Astrocyte (in vitro differentiated cells and primary cell): Measurements from ENCODE around the gene CNPY4. TPM values are rescaled to one million over a fixed set of nuclear protein-coding genes. Genes with fewer than 3 reads are reported as not detected.

Source experiments
- DNase-seq: peaks from one replicate; pipeline ENCODE4 v3.0.0-alpha.2; 2010; ENCODE audit warnings: low read depth
- FAIRE-seq: peaks from 2 replicates; lab custom pipeline; 2011; peaks lifted over from hg19 to GRCh38; lab: Jason Lieb, UNC
- H2AFZ ChIP-seq: 2 replicates; pipeline ENCODE4 v1.6.0; 2012; ENCODE audit warnings: low read depth, low read length, inconsistent platforms
- H3K27ac ChIP-seq: 2 replicates; pipeline ENCODE4 v1.5.1; 2011; ENCODE audit warnings: low read depth, low read length, inconsistent platforms
- H3K27me3 ChIP-seq: 2 replicates; pipeline ENCODE4 v1.6.0; 2011; ENCODE audit warnings: low read length, inconsistent platforms; ENCODE audit not compliant: insufficient read depth
- H3K36me3 ChIP-seq: 2 replicates; pipeline ENCODE4 v1.5.1; 2011; ENCODE audit warnings: low read length, inconsistent platforms; ENCODE audit not compliant: insufficient read depth
- H3K4me1 ChIP-seq: 2 replicates; pipeline ENCODE4 v1.5.1; 2011; ENCODE audit warnings: low read length, inconsistent platforms; ENCODE audit not compliant: insufficient read depth
- H3K4me2 ChIP-seq: 2 replicates; pipeline ENCODE4 v1.6.0; 2012; ENCODE audit warnings: low read length, inconsistent platforms
- H3K4me3 ChIP-seq: 2 replicates; pipeline ENCODE4 v1.5.1; 2011; ENCODE audit warnings: low read depth, mild to moderate bottlenecking, low read length, inconsistent platforms; ENCODE audit not compliant: insufficient read depth
- H3K79me2 ChIP-seq: 2 replicates; pipeline ENCODE4 v1.6.0; 2012; ENCODE audit warnings: mild to moderate bottlenecking, low read length, inconsistent platforms; ENCODE audit not compliant: insufficient read depth
- H3K9ac ChIP-seq: 2 replicates; pipeline ENCODE4 v1.6.0; 2012; ENCODE audit warnings: mild to moderate bottlenecking, low read length, inconsistent platforms
- H3K9me3 ChIP-seq: 2 replicates; pipeline ENCODE4 v1.5.1; 2012; ENCODE audit warnings: low read depth, mild to moderate bottlenecking, low read length, inconsistent platforms; ENCODE audit not compliant: insufficient read depth
- H4K20me1 ChIP-seq: 2 replicates; pipeline ENCODE4 v1.6.0; 2012; ENCODE audit warnings: low read length, inconsistent platforms; ENCODE audit not compliant: insufficient read depth
- H3K27ac Mint-ChIP-seq: one replicate; pipeline ENCODE4 v1.8.0; 2021; ENCODE audit warnings: mild to moderate bottlenecking, mixed read lengths; ENCODE audit not compliant: unreplicated experiment
- H3K27me3 Mint-ChIP-seq: one replicate; pipeline ENCODE4 v1.8.0; 2021; ENCODE audit warnings: low read depth, mixed read lengths; ENCODE audit not compliant: unreplicated experiment
- H3K36me3 Mint-ChIP-seq: one replicate; pipeline ENCODE4 v1.8.0; 2021; ENCODE audit warnings: low read depth, mixed read lengths; ENCODE audit not compliant: unreplicated experiment
- H3K4me1 Mint-ChIP-seq: one replicate; pipeline ENCODE4 v1.8.0; 2021; ENCODE audit warnings: low read depth, mixed read lengths; ENCODE audit not compliant: unreplicated experiment
- H3K4me3 Mint-ChIP-seq: one replicate; pipeline ENCODE4 v1.8.0; 2021; ENCODE audit warnings: mild to moderate bottlenecking, moderate library complexity, mixed read lengths; ENCODE audit not compliant: unreplicated experiment
- H3K9me3 Mint-ChIP-seq: one replicate; pipeline ENCODE4 v1.8.0; 2021; ENCODE audit warnings: mild to moderate bottlenecking, mixed read lengths; ENCODE audit not compliant: unreplicated experiment
- EZH2 ChIP-seq: IDR thresholded peaks from 2 replicates; pipeline ENCODE4 v1.6.1; 2012; ENCODE audit warnings: mild to moderate bottlenecking, low read length, inconsistent platforms; ENCODE audit not compliant: insufficient read depth
- total RNA-seq: library from RNA; stranded (reverse); gene quantifications from 2 replicates; pipeline ENCODE4 v1.2.1, GENCODE V29; 2021
- TF ChIP-seq, protein P1 (sequence below): IDR thresholded peaks from 2 replicates; pipeline ENCODE4 v1.5.1; 2011; ENCODE audit warnings: low read depth, mild to moderate bottlenecking, inconsistent platforms, low read length, moderate library complexity; ENCODE audit not compliant: insufficient read depth

CNPY4 gene
- total RNA-seq, 1 donor from 2014 or later = 16.4 TPM

GRCh38 chr7:100166970-100167911 is 47.8 kb downstream of the CNPY4 start:
- Histone ChIP-seq H3K4me3 (peak overlapping the region; percentile 61), H3K27ac (no peak overlapping the region), H3K9me3 (no peaks in the 10 kb centered on the region), H3K4me2 (peak overlapping the region; percentile 96), H3K9ac (peak overlapping the region; percentile 68), H4K20me1 (no peaks in the 10 kb centered on the region), H3K36me3 (no peaks in the 10 kb centered on the region), H3K27me3 (peaks cover 12% of the 10 kb centered on the region), H3K4me1 (peaks cover 15% of the 10 kb centered on the region), H2AFZ (peak overlapping the region; percentile 81), H3K79me2 (no peaks in the 10 kb centered on the region)
- no peak for FAIRE-seq
- Mint-ChIP-seq H3K36me3 (peaks cover 6% of the 10 kb centered on the region), H3K27me3 (peaks cover 47% of the 10 kb centered on the region), H3K9me3 (peaks cover 3% of the 10 kb centered on the region), H3K27ac (no peak overlapping the region), H3K4me3 (peak overlapping the region; percentile 79), H3K4me1 (peaks cover 18% of the 10 kb centered on the region)
- TF ChIP-seq EZH2 = no peak
- TF ChIP-seq, protein P1, sequence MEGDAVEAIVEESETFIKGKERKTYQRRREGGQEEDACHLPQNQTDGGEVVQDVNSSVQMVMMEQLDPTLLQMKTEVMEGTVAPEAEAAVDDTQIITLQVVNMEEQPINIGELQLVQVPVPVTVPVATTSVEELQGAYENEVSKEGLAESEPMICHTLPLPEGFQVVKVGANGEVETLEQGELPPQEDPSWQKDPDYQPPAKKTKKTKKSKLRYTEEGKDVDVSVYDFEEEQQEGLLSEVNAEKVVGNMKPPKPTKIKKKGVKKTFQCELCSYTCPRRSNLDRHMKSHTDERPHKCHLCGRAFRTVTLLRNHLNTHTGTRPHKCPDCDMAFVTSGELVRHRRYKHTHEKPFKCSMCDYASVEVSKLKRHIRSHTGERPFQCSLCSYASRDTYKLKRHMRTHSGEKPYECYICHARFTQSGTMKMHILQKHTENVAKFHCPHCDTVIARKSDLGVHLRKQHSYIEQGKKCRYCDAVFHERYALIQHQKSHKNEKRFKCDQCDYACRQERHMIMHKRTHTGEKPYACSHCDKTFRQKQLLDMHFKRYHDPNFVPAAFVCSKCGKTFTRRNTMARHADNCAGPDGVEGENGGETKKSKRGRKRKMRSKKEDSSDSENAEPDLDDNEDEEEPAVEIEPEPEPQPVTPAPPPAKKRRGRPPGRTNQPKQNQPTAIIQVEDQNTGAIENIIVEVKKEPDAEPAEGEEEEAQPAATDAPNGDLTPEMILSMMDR = no peak
- no peak for DNase-seq

DNA sequence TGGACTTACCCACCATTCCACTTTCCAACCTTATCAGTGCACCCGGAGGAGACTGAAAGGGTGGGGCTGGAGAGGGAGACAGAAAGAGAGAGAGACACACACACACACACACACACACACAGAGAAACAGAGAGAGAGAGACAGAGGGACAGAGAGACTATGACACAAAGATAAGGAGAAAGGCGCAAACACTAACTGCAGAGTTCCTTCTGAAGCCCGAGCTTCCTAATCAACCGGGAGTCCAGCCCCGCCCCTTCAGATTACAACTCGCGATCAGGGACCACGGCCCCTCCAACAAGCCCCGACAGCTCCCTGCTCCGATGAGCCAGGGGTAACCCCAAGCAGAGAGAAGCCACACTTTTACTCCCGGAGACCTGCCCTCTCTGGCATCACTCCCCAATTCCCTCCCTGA is 48.5 kb downstream of the CNPY4 start:
- TF ChIP-seq, protein P1 = no peak
- no peak for TF ChIP-seq EZH2
- Histone ChIP-seq H3K4me1 (peaks cover 15% of the 10 kb centered on the region), H3K9ac (peak overlapping the region; percentile 68), H3K27ac (no peak overlapping the region), H3K79me2 (no peaks in the 10 kb centered on the region), H3K27me3 (peaks cover 12% of the 10 kb centered on the region), H2AFZ (peak overlapping the region; percentile 81), H4K20me1 (no peaks in the 10 kb centered on the region), H3K4me2 (peak overlapping the region; percentile 96), H3K9me3 (no peaks in the 10 kb centered on the region), H3K36me3 (no peaks in the 10 kb centered on the region), H3K4me3 (peak overlapping the region; percentile 61)
- DNase-seq = no peak
- peaks cover 18% of the 10 kb centered on the region for H3K4me1 Mint-ChIP-seq
- H3K36me3 Mint-ChIP-seq = peaks cover 6% of the 10 kb centered on the region
- H3K27me3 Mint-ChIP-seq = peaks cover 47% of the 10 kb centered on the region
- H3K4me3 Mint-ChIP-seq = peak overlapping the region; percentile 79
- H3K9me3 Mint-ChIP-seq = peaks cover 3% of the 10 kb centered on the region
- no peak for FAIRE-seq
- no peak overlapping the region for H3K27ac Mint-ChIP-seq
